Endodermal cell (in vitro differentiated cells): Measurements from ENCODE around the gene FUZ. TPM values are rescaled to one million over a fixed set of nuclear protein-coding genes. Genes with fewer than 3 reads are reported as not detected.

Experiments
- DNase-seq: peaks from one replicate; pipeline ENCODE4 v3.0.0-alpha.2; 2017
- H3K27ac ChIP-seq: 2 replicates; pipeline ENCODE4 v1.5.1; 2013; ENCODE audit warnings: mild to moderate bottlenecking, low read depth, low read length, moderate library complexity
- H3K27me3 ChIP-seq: 2 replicates; pipeline ENCODE4 v1.6.1; 2013; ENCODE audit warnings: mild to moderate bottlenecking, low read length, moderate library complexity; ENCODE audit not compliant: insufficient read depth, control insufficient read depth, poor library complexity, severe bottlenecking
- H3K36me3 ChIP-seq: 2 replicates; pipeline ENCODE4 v1.7.0; 2013; ENCODE audit warnings: mild to moderate bottlenecking, low read length, moderate library complexity; ENCODE audit not compliant: control insufficient read depth, insufficient read depth
- H3K4me1 ChIP-seq: one replicate; pipeline ENCODE4 v1.7.0; 2013; ENCODE audit warnings: low read length; ENCODE audit not compliant: control insufficient read depth, insufficient read depth
- H3K4me3 ChIP-seq: 2 replicates; pipeline ENCODE4 v1.5.1; 2013; ENCODE audit warnings: mild to moderate bottlenecking, low read length, moderate library complexity
- H3K9ac ChIP-seq: 2 replicates; pipeline ENCODE4 v1.6.1; 2013; ENCODE audit warnings: mild to moderate bottlenecking, low read length, moderate library complexity; ENCODE audit not compliant: poor library complexity, severe bottlenecking; ENCODE audit errors: extremely low read depth
- H3K9me3 ChIP-seq: 2 replicates; pipeline ENCODE4 v1.6.1; 2013; ENCODE audit warnings: mild to moderate bottlenecking, low read length, moderate library complexity; ENCODE audit not compliant: control insufficient read depth
- H3K27ac Mint-ChIP-seq: 2 replicates; pipeline ENCODE4 v1.8.0; 2020; ENCODE audit warnings: mixed read lengths
- H3K27me3 Mint-ChIP-seq: 2 replicates; pipeline ENCODE4 v1.8.0; 2021; ENCODE audit warnings: mild to moderate bottlenecking, mixed read lengths; ENCODE audit not compliant: insufficient read depth
- H3K36me3 Mint-ChIP-seq: 2 replicates; pipeline ENCODE4 v1.8.0; 2020; ENCODE audit warnings: low read depth, mixed read lengths
- H3K4me1 Mint-ChIP-seq: 2 replicates; pipeline ENCODE4 v1.8.0; 2020; ENCODE audit warnings: mixed read lengths
- H3K4me3 Mint-ChIP-seq: 2 replicates; pipeline ENCODE4 v1.8.0; 2020; ENCODE audit warnings: mild to moderate bottlenecking, moderate library complexity, mixed read lengths
- H3K9me3 Mint-ChIP-seq: 2 replicates; pipeline ENCODE4 v1.8.0; 2020; ENCODE audit warnings: mild to moderate bottlenecking, mixed read lengths
- WGBS, 2 experiments: methylation state at CpG; one replicate each; pipeline versions ENCODE4 v1.1.5 to v1.1.7; 2013; ENCODE audit warnings: missing lambda C conversion rate in 2 of 2, mixed read lengths in 1 of 2; ENCODE audit not compliant: insufficient coverage in 1 of 2, insufficient read length in 1 of 2; 5-methylcytosine and 5-hydroxymethylcytosine counted together
- total RNA-seq, 2 donors: library from RNA; stranded (reverse); fragmentation: NEBNext Ultra II Directional in 1 of 2; extraction: Animal tissue kit (Norgen Biotek cat#: 25700) in 1 of 2; gene quantifications; 2 replicates in 1 of 2; 3 replicates in 1 of 2; pipeline ENCODE4 v1.2.1, GENCODE V29; 2021
- TF ChIP-seq, protein P1 (sequence below): fragments of 200-600 bp; sonication (generic); conservative IDR thresholded peaks from 2 replicates; pipeline ENCODE4 v1.5.0; 2021; ENCODE audit warnings: antibody characterized with exemption, mild to moderate bottlenecking

The FUZ gene
- total RNA-seq, 2 donors from 2014 or later = 26.1 to 41.2 TPM

DNA sequence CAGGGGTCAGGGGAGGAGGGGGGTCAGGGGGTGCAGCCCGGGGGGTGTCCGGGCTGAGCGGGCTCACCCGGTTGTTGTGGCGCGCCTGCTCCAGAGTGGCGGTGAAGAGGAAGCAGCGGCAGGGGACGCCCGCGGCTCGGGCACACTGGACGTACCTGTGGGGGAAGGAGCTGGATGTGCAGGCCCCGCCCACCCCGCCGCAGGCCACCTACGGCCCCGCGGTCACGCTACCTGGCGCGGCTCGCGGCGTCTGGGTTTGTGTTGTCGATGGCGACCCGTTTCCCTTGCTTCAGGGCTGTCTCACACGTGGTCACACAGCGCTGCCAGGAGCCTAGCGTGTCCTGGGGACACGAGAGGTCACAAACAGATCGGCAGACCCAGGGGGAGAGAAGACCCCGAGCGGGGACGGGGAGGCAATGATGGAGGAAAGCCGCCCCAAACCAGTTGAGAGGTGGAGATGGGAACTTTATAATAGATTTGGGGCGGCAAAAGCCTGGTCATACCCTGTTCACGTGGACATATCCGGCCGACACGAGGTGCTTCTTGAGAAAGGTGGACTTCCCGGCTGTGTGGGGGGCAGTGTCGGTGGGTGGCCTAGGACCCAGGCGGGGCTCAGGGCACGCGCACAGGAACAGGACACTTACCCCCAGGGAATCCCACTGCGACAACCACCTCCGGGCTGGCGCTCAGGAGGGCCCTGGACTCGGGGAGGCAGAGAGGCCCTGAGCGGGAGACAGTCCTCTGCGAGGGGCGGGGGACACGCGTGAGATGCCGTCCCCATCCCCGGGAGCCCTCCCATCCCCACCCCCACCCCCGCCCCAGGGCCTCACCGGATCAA lies 48.7 kb upstream of the FUZ start:
- Mint-ChIP-seq H3K4me3 (no peak overlapping the region), H3K4me1 (peaks cover 9% of the 10 kb centered on the region), H3K27ac (no peak overlapping the region), H3K9me3 (no peaks in the 10 kb centered on the region), H3K27me3 (no peaks in the 10 kb centered on the region), H3K36me3 (peaks cover 59% of the 10 kb centered on the region)
- no peak overlapping the region for H3K9ac ChIP-seq
- 93 to 96% methylated on average over 38 to 55 of the region's 60 CpGs for WGBS, 2 experiments
- H3K27me3 ChIP-seq = no peaks in the 10 kb centered on the region
- H3K9me3 ChIP-seq = no peaks in the 10 kb centered on the region
- peaks cover 53% of the 10 kb centered on the region for H3K36me3 ChIP-seq
- no peaks in the 10 kb centered on the region for H3K4me1 ChIP-seq
- H3K27ac ChIP-seq = no peak overlapping the region
- no peak overlapping the region for H3K4me3 ChIP-seq
- TF ChIP-seq, protein P1, sequence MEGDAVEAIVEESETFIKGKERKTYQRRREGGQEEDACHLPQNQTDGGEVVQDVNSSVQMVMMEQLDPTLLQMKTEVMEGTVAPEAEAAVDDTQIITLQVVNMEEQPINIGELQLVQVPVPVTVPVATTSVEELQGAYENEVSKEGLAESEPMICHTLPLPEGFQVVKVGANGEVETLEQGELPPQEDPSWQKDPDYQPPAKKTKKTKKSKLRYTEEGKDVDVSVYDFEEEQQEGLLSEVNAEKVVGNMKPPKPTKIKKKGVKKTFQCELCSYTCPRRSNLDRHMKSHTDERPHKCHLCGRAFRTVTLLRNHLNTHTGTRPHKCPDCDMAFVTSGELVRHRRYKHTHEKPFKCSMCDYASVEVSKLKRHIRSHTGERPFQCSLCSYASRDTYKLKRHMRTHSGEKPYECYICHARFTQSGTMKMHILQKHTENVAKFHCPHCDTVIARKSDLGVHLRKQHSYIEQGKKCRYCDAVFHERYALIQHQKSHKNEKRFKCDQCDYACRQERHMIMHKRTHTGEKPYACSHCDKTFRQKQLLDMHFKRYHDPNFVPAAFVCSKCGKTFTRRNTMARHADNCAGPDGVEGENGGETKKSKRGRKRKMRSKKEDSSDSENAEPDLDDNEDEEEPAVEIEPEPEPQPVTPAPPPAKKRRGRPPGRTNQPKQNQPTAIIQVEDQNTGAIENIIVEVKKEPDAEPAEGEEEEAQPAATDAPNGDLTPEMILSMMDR = no peak
- no peak for DNase-seq

DNA sequence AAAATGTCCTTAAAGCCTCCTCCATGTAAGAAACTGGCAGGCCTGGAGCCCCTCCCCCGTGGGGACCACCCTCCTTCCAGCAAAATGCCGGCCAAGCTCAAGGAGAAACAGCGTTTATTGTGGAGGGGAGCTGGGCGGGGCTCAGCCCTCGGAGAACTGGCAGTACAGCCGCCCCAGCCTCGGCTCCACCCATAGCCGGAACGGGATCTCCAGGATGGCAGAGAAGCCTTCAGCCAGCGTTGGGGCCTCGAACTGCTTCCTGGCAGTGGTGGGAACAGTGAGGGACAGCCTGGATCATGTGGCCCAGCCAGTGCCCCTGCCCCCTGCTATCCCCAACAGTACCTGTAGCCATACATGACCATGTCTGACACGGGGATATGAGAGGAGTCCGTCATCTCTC lies 48.0 kb upstream of the FUZ start:
- Histone ChIP-seq H3K9ac (no peak overlapping the region), H3K4me1 (no peaks in the 10 kb centered on the region), H3K9me3 (no peaks in the 10 kb centered on the region), H3K27me3 (no peaks in the 10 kb centered on the region), H3K27ac (peak overlapping the region; percentile 38), H3K4me3 (no peak overlapping the region), H3K36me3 (peaks cover 60% of the 10 kb centered on the region)
- TF ChIP-seq, protein P1 = no peak
- WGBS, 2 experiments = 87 to 88% methylated on average over 9 to 13 of the region's 13 CpGs
- Mint-ChIP-seq H3K4me1 (peaks cover 4% of the 10 kb centered on the region), H3K4me3 (no peak overlapping the region), H3K27ac (peak overlapping the region; percentile 75), H3K36me3 (peaks cover 56% of the 10 kb centered on the region), H3K9me3 (no peaks in the 10 kb centered on the region), H3K27me3 (no peaks in the 10 kb centered on the region)
- DNase-seq = peak; percentile 77

DNA sequence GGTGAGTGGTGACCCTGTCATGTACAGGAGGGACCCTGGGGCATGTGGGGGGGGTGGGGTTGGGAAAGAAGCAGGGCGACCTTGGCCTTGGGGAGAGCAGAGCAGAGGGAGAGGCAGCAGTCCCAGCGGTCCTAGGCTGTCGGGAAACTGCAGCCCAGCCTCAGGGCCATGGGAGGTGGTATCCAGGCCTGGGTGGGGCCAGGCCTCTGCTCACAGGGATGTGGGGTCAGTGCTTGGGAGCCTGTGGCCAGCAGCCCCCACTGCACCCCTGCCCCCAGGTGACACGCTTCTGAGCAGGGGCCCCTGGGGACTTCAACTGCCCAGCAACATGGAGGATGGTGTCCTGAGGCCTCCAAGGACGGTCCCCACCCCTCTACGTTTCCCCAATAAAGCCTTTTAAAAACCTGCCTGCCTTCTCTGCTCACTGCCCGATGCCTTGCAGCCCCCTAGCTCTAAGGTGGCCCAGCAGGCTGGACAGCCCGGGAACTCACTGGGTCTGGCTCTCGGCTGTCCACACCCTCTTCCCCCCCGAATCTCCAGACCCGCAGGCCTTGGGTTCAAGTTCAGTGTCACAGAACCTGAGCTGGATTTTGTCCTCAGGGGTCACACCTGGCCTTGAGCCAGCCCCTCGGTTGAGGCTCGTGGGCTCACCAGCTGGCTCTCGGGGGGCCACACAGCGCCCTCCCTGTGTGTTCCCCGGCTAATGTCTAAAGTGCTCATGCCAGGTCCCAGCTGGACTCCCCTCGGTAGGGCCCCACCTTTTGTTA lies 47.4 kb upstream of the FUZ start:
- no peaks in the 10 kb centered on the region for H3K9me3 Mint-ChIP-seq
- H3K27ac Mint-ChIP-seq = peak overlapping the region; percentile 75
- Histone ChIP-seq H3K4me1 (no peaks in the 10 kb centered on the region), H3K9ac (no peak overlapping the region), H3K9me3 (no peaks in the 10 kb centered on the region), H3K27me3 (no peaks in the 10 kb centered on the region), H3K36me3 (peaks cover 66% of the 10 kb centered on the region), H3K4me3 (no peak overlapping the region), H3K27ac (peak overlapping the region; percentile 38)
- 90 to 92% methylated on average over 8 to 17 of the region's 17 CpGs for WGBS, 2 experiments
- H3K36me3 Mint-ChIP-seq = peaks cover 56% of the 10 kb centered on the region
- no peak overlapping the region for H3K4me3 Mint-ChIP-seq
- no peaks in the 10 kb centered on the region for H3K4me1 Mint-ChIP-seq
- H3K27me3 Mint-ChIP-seq = no peaks in the 10 kb centered on the region
- TF ChIP-seq, protein P1 = no peak
- DNase-seq = no peak
